ENCODE data around the gene PFKFB1.
A peak's percentile ranks its signal among the peaks of the same experiment; 100 is the strongest.
"Not testable (repeated sequence)": the region's sequence is repeated elsewhere in the genome, so short reads cannot be mapped to it uniquely, and the experiment has no call there.

The PFKFB1 gene

GRCh38 chrX:55005256-55005655 is 11.3 kb upstream of the PFKFB1 start:
- Mint-ChIP-seq H3K27ac (no peak overlapping the region), H3K36me3 (peaks cover 61% of the 10 kb centered on the region), H3K4me1 (peaks cover 31% of the 10 kb centered on the region), H3K4me3 (no peak overlapping the region), H3K9me3 (no peaks in the 10 kb centered on the region)
- no peak for ATAC-seq
- DNase-seq (ENCODE audit: low spot score in 2 of 2) = no peak

GRCh38 chrX:55004231-55004630 is 10.2 kb upstream of the PFKFB1 start:
- H3K4me3 Mint-ChIP-seq = no peak overlapping the region
- no peak for DNase-seq (ENCODE audit: low spot score in 2 of 2)
- no peaks in the 10 kb centered on the region for H3K9me3 Mint-ChIP-seq
- H3K4me1 Mint-ChIP-seq = peaks cover 31% of the 10 kb centered on the region
- H3K36me3 Mint-ChIP-seq = peaks cover 61% of the 10 kb centered on the region
- ATAC-seq = no peak
- no peak overlapping the region for H3K27ac Mint-ChIP-seq

GRCh38 chrX:54999717-55000598 is 6.0 kb upstream of the PFKFB1 start, which contains the start of gene APEX2:
Gene APEX2, plus strand, starts transcription at chrX:55000363. Its CDS starts 60 bp downstream, at chrX:55000423.
- peak within 1 kb of the TSS; percentile 91 for H3K4me3 Mint-ChIP-seq
- peaks cover 36% of the 10 kb centered on the region for H3K36me3 Mint-ChIP-seq
- DNase-seq (ENCODE audit: low spot score in 2 of 2) (peak; percentile 55 to 86), ATAC-seq (peak; percentile 97)
- H3K27ac Mint-ChIP-seq = peak within 1 kb of the TSS; percentile 93
- peaks cover 18% of the 10 kb centered on the region for H3K4me1 Mint-ChIP-seq
- H3K9me3 Mint-ChIP-seq = no peaks in the 10 kb centered on the region

- Mint-ChIP-seq H3K4me1 (peaks cover 2% of the 10 kb centered on the region), H3K36me3 (no peaks in the 10 kb centered on the region), H3K27ac (no peak overlapping the region), H3K9me3 (no peaks in the 10 kb centered on the region), H3K4me3 (no peak overlapping the region)
- DNase-seq (ENCODE audit: low spot score in 2 of 2) (no peak), ATAC-seq (no peak)
Observed at GRCh38 chrX:54995621-54996020, 1.6 kb upstream of the PFKFB1 start.

- H3K27ac Mint-ChIP-seq = no peak overlapping the region
- H3K36me3 Mint-ChIP-seq = no peaks in the 10 kb centered on the region
- no peak overlapping the region for H3K4me3 Mint-ChIP-seq
- DNase-seq (ENCODE audit: low spot score in 2 of 2) (no peak), ATAC-seq (no peak)
- H3K9me3 Mint-ChIP-seq = no peaks in the 10 kb centered on the region
- no peaks in the 10 kb centered on the region for H3K4me1 Mint-ChIP-seq
Observed at GRCh38 chrX:54994668-54995351, 822 bp upstream of the PFKFB1 start.

- DNase-seq (ENCODE audit: low spot score in 2 of 2) (no peak), ATAC-seq (no peak)
- Mint-ChIP-seq H3K36me3 (no peaks in the 10 kb centered on the region), H3K4me1 (no peaks in the 10 kb centered on the region), H3K27ac (no peak overlapping the region), H3K9me3 (no peaks in the 10 kb centered on the region), H3K4me3 (no peak overlapping the region)
Observed at GRCh38 chrX:54992911-54993622, 921 bp downstream of the PFKFB1 start.

GRCh38 chrX:54991706-54992105 is 2.3 kb downstream of the PFKFB1 start:
- Mint-ChIP-seq H3K4me3 (no peak overlapping the region), H3K4me1 (no peaks in the 10 kb centered on the region), H3K9me3 (no peaks in the 10 kb centered on the region), H3K36me3 (no peaks in the 10 kb centered on the region), H3K27ac (no peak overlapping the region)
- ATAC-seq (no peak), DNase-seq (ENCODE audit: low spot score in 2 of 2) (no peak)

- H3K4me3 Mint-ChIP-seq; H3K4me1 Mint-ChIP-seq; H3K36me3 Mint-ChIP-seq; H3K9me3 Mint-ChIP-seq; DNase-seq (ENCODE audit: low spot score in 2 of 2); H3K27ac Mint-ChIP-seq; ATAC-seq: not testable (repeated sequence)
Observed at GRCh38 chrX:54983306-54983705, 10.7 kb downstream of the PFKFB1 start.

GRCh38 chrX:54980334-54980733 is 13.7 kb downstream of the PFKFB1 start:
- H3K4me3 Mint-ChIP-seq = no peak overlapping the region
- no peaks in the 10 kb centered on the region for H3K9me3 Mint-ChIP-seq
- no peak for ATAC-seq
- no peak for DNase-seq (ENCODE audit: low spot score in 2 of 2)
- H3K4me1 Mint-ChIP-seq = no peaks in the 10 kb centered on the region
- H3K36me3 Mint-ChIP-seq = no peaks in the 10 kb centered on the region
- no peak overlapping the region for H3K27ac Mint-ChIP-seq

- no peaks in the 10 kb centered on the region for H3K36me3 Mint-ChIP-seq
- DNase-seq (ENCODE audit: low spot score in 2 of 2) = no peak
- H3K4me1 Mint-ChIP-seq = no peaks in the 10 kb centered on the region
- H3K9me3 Mint-ChIP-seq = no peaks in the 10 kb centered on the region
- H3K27ac Mint-ChIP-seq = no peak overlapping the region
- no peak for ATAC-seq
- H3K4me3 Mint-ChIP-seq = no peak overlapping the region
Observed at GRCh38 chrX:54979432-54979831, 14.6 kb downstream of the PFKFB1 start.

GRCh38 chrX:54978448-54978847 is 15.5 kb downstream of the PFKFB1 start:
- Mint-ChIP-seq H3K4me3 (no peak overlapping the region), H3K4me1 (no peaks in the 10 kb centered on the region), H3K36me3 (no peaks in the 10 kb centered on the region), H3K27ac (no peak overlapping the region), H3K9me3 (no peaks in the 10 kb centered on the region)
- ATAC-seq (no peak), DNase-seq (ENCODE audit: low spot score in 2 of 2) (no peak)

GRCh38 chrX:54977387-54977786 is 16.6 kb downstream of the PFKFB1 start:
- H3K4me3 Mint-ChIP-seq = no peak overlapping the region
- no peaks in the 10 kb centered on the region for H3K4me1 Mint-ChIP-seq
- DNase-seq (ENCODE audit: low spot score in 2 of 2) (no peak), ATAC-seq (no peak)
- no peak overlapping the region for H3K27ac Mint-ChIP-seq
- no peaks in the 10 kb centered on the region for H3K9me3 Mint-ChIP-seq
- no peaks in the 10 kb centered on the region for H3K36me3 Mint-ChIP-seq

- ATAC-seq = no peak
- no peak for DNase-seq (ENCODE audit: low spot score in 2 of 2)
- Mint-ChIP-seq H3K27ac (no peak overlapping the region), H3K9me3 (no peaks in the 10 kb centered on the region), H3K4me1 (peaks cover 8% of the 10 kb centered on the region), H3K4me3 (no peak overlapping the region), H3K36me3 (no peaks in the 10 kb centered on the region)
Observed at GRCh38 chrX:54964766-54965497, 29.1 kb downstream of the PFKFB1 start.

GRCh38 chrX:54961750-54962149 is 32.2 kb downstream of the PFKFB1 start:
- DNase-seq (ENCODE audit: low spot score in 2 of 2) = no peak
- Mint-ChIP-seq H3K4me3 (no peak overlapping the region), H3K9me3 (no peaks in the 10 kb centered on the region), H3K36me3 (no peaks in the 10 kb centered on the region), H3K4me1 (peaks cover 8% of the 10 kb centered on the region), H3K27ac (no peak overlapping the region)
- ATAC-seq = no peak
